GM12878 (cell line): ENCODE data around the gene LNX2. TPM values are rescaled to one million over a fixed set of nuclear protein-coding genes. Genes with fewer than 3 reads are reported as not detected.

Source experiments
- ATAC-seq: fragments of 200-7000 bp; cut with Tn5 transposase; 3 replicates; pipeline ENCODE4 v1.9.1; 2020; ENCODE audit warnings: mild to moderate bottlenecking, moderate library complexity
- BruUV-seq: library from RNA; stranded (reverse); fragments of 400-500 nt; replicated peaks from 2 replicates; lab custom pipeline; 2021; lab: Mats Ljungman, UMichigan
- CTCF ChIA-PET: fragments of 300-600 bp; sonication (Branson Sonifier 250); formaldehyde crosslinking; extraction: SDS; loops from one replicate; lab custom pipeline; 2021; ENCODE audit warnings: inconsistent platforms; lab: Yijun Ruan, JAX
- POLR2A ChIA-PET: fragments of 350-600 bp; formaldehyde crosslinking; extraction: SDS; loops from one replicate; lab custom pipeline; 2021; ENCODE audit warnings: inconsistent platforms; lab: Charles Lee
- RAD21 ChIA-PET: fragments of 300-600 bp; sonication (Branson Sonifier 250); formaldehyde crosslinking; loops from one replicate; lab custom pipeline; 2023; ENCODE audit warnings: antibody characterized with exemption; ENCODE audit not compliant: unreplicated experiment; lab: Charles Lee
- SMC1A ChIA-PET: fragments of 300-600 bp; sonication (Branson Sonifier 250); formaldehyde crosslinking; loops from one replicate; lab custom pipeline; 2023; ENCODE audit not compliant: unreplicated experiment, uncharacterized antibody; lab: Charles Lee
- DNase-seq: peaks from one replicate; pipeline ENCODE4 v3.0.0-alpha.2; 2011; ENCODE audit warnings: low read depth, low spot score
- FAIRE-seq: peaks from 3 replicates; lab custom pipeline; 2011; peaks lifted over from hg19 to GRCh38; lab: Jason Lieb, UNC
- H2AFZ ChIP-seq: 2 replicates; pipeline ENCODE4 v1.6.0; 2011; ENCODE audit warnings: low read depth, low read length, control low read depth; ENCODE audit not compliant: control insufficient read depth
- H3K27ac ChIP-seq: 2 replicates; pipeline ENCODE4 v1.5.1; 2011; ENCODE audit warnings: control low read depth; ENCODE audit not compliant: control insufficient read depth, insufficient read depth
- H3K27me3 ChIP-seq, 2 experiments: replicated peaks in 1 of 2; 2 replicates each; pipeline versions ENCODE4 v1.6.0 to v1.6.1; 2011; ENCODE audit warnings: low read length in 1 of 2; ENCODE audit not compliant: control insufficient read depth in 2 of 2, insufficient read depth in 2 of 2
- H3K36me3 ChIP-seq, 2 experiments: 2 replicates each; pipeline ENCODE4 v1.5.1; 2011; ENCODE audit warnings: low read length in 1 of 2; ENCODE audit not compliant: control insufficient read depth in 2 of 2, insufficient read depth in 2 of 2
- H3K4me1 ChIP-seq: 2 replicates; pipeline ENCODE4 v1.6.1; 2011; ENCODE audit warnings: mild to moderate bottlenecking, low read length, moderate library complexity, mixed read lengths; ENCODE audit not compliant: control insufficient read depth, insufficient read depth
- H3K4me2 ChIP-seq: 2 replicates; pipeline ENCODE4 v1.6.0; 2011; ENCODE audit warnings: control low read depth; ENCODE audit not compliant: control insufficient read depth, insufficient read depth
- H3K4me3 ChIP-seq: fragments of 200-600 bp; sonication (generic); 2 replicates; pipeline ENCODE4 v1.5.1; 2016
- H3K79me2 ChIP-seq: 2 replicates; pipeline ENCODE4 v1.6.0; 2011; ENCODE audit warnings: low read length; ENCODE audit not compliant: control insufficient read depth, insufficient read depth
- H3K9ac ChIP-seq: 2 replicates; pipeline ENCODE4 v1.8.0; 2011; ENCODE audit warnings: low read length, control low read depth, mixed read lengths; ENCODE audit not compliant: control insufficient read depth, insufficient read depth
- H3K9me3 ChIP-seq: replicated peaks from 3 replicates; pipeline ENCODE4 v1.5.1; 2011; ENCODE audit warnings: mild to moderate bottlenecking, low read length; ENCODE audit not compliant: control insufficient read depth, insufficient read depth
- H4K20me1 ChIP-seq: 2 replicates; pipeline ENCODE4 v1.6.0; 2011; ENCODE audit not compliant: control insufficient read depth, insufficient read depth
- CEBPZ ChIP-seq: fragments of 150-350 bp; IDR thresholded peaks from 2 replicates; pipeline ENCODE4 v1.6.1; 2016; ENCODE audit warnings: low read depth, low read length
- EP300 ChIP-seq, 2 experiments: fragments of 150-350 bp in 1 of 2; IDR thresholded peaks; 2 replicates each; pipeline ENCODE4 v1.6.1; 2011 to 2012; ENCODE audit warnings: low read depth in 2 of 2, low read length in 2 of 2, borderline replicate concordance in 1 of 2, improper control_type of control experiment in 1 of 2, inconsistent platforms in 1 of 2; ENCODE audit not compliant: control insufficient read depth in 1 of 2
- HDGF ChIP-seq: fragments of 450-650 bp; IDR thresholded peaks from 2 replicates; pipeline ENCODE4 v1.6.1; 2016; ENCODE audit warnings: antibody characterized with exemption
- IRF4 ChIP-seq: IDR thresholded peaks from 2 replicates; pipeline ENCODE4 v1.6.1; 2011; ENCODE audit warnings: low read depth, low read length
- JUNB ChIP-seq: IDR thresholded peaks from 2 replicates; pipeline ENCODE4 v1.6.1; 2016; ENCODE audit warnings: antibody characterized with exemption, mild to moderate bottlenecking
- MXI1 ChIP-seq: fragments of 150-350 bp; IDR thresholded peaks from 2 replicates; pipeline ENCODE4 v1.6.1; 2011; ENCODE audit warnings: low read depth, mild to moderate bottlenecking, inconsistent platforms, low read length, improper control_type of control experiment
- NFIC ChIP-seq: IDR thresholded peaks from 2 replicates; pipeline ENCODE4 v1.6.1; 2012; ENCODE audit warnings: low read depth, mild to moderate bottlenecking, inconsistent platforms, low read length, moderate library complexity
- NR2C1 ChIP-seq: fragments of 450-650 bp; IDR thresholded peaks from 2 replicates; pipeline ENCODE4 v1.6.1; 2017; ENCODE audit warnings: antibody characterized with exemption, mild to moderate bottlenecking, moderate library complexity
- POLR2AphosphoS2 ChIP-seq: IDR thresholded peaks from 2 replicates; pipeline ENCODE4 v1.6.1; 2011; ENCODE audit warnings: low read depth, mild to moderate bottlenecking, low read length, improper control_type of control experiment, moderate library complexity
- SIN3A ChIP-seq: IDR thresholded peaks from 2 replicates; pipeline ENCODE4 v1.6.1; 2012; ENCODE audit warnings: low read depth, low read length, improper control_type of control experiment
- SMAD5 ChIP-seq: IDR thresholded peaks from 2 replicates; pipeline ENCODE4 v1.6.1; 2016; ENCODE audit warnings: antibody characterized with exemption, low read depth
- TAF1 ChIP-seq: IDR thresholded peaks from 2 replicates; pipeline ENCODE4 v1.6.1; 2011; ENCODE audit warnings: mild to moderate bottlenecking, low read depth, low read length, borderline replicate concordance
- YY1 ChIP-seq: IDR thresholded peaks from 2 replicates; pipeline ENCODE4 v1.6.1; 2011; ENCODE audit warnings: low read depth, mild to moderate bottlenecking, low read length
- ZNF217 ChIP-seq: fragments of 450-650 bp; IDR thresholded peaks from 2 replicates; pipeline ENCODE4 v1.6.1; 2017; ENCODE audit warnings: antibody characterized with exemption, mild to moderate bottlenecking
- WGBS: methylation state at CpG from one replicate; pipeline ENCODE4 v1.1.6; 2016; ENCODE audit warnings: low lambda C conversion rate; ENCODE audit not compliant: insufficient replicate concordance, insufficient coverage; ENCODE audit errors: missing lambda C conversion rate; 5-methylcytosine and 5-hydroxymethylcytosine counted together
- in situ Hi-C: fragments of 300-500 bp; cut with MboI; formaldehyde crosslinking; loops from 9 replicates; pipeline ENCODE4 v1.14.3; 2018; ENCODE audit warnings: mixed read lengths
- intact Hi-C: fragments of 100-400 bp; cut with micrococcal nuclease; formaldehyde crosslinking; loops from one replicate; pipeline ENCODE4 v1.14.2; 2022; ENCODE audit not compliant: unreplicated experiment
- polyA plus RNA-seq, 11 experiments: library from polyadenylated mRNA; depleted of rRNA in 4 of 11; unstranded in 6 of 11; stranded (reverse) in 5 of 11; fragments of >200 nt; fragmentation: Nextera tagmentation in 4 of 11; fragmentation: Illumina TruSeq in 1 of 11; extraction: Ambion mirVana in 4 of 11; extraction: Trizol in 1 of 11; gene quantifications; 1 replicate in 1 of 11; 2 replicates in 10 of 11; pipeline versions ENCODE4 v1.2.1 to v1.2.3, GENCODE V29; 2011 to 2016; ENCODE audit warnings: inconsistent platforms in 2 of 11, missing spikeins in 2 of 11, low read depth in 1 of 11
- total RNA-seq, 4 experiments: library from RNA; depleted of rRNA in 3 of 4; stranded (reverse); fragments of >200 nt in 3 of 4; fragmentation: Illumina TruSeq in 1 of 4; extraction: Trizol in 1 of 4; gene quantifications; 2 replicates each; pipeline versions ENCODE4 v1.2.1 to v1.2.3, GENCODE V29; 2013 to 2021
- TF ChIP-seq, protein P1 (sequence below): fragments of 450-650 bp; IDR thresholded peaks from 2 replicates; pipeline ENCODE4 v1.6.1; 2016; ENCODE audit warnings: mild to moderate bottlenecking, moderate library complexity, borderline replicate concordance

Gene LNX2
- total and polyA plus RNA-seq, 10 of the 15 experiments (the other 5 are each of a cell fraction or from before 2014, with no cell fraction given): 1.3 to 7.7 (median 4.4) TPM

GRCh38 chr13:27667946-27668345 is 47.6 kb upstream of the LNX2 start (continued):
- TF ChIP-seq JUNB (no peak), MXI1 (no peak)

GRCh38 chr13:27666951-27667350 is 46.6 kb upstream of the LNX2 start:
- Histone ChIP-seq H3K36me3 (peaks cover 0 to 7% of the 10 kb centered on the region in 2 experiments), H2AFZ (no peak overlapping the region), H3K79me2 (no peaks in the 10 kb centered on the region), H4K20me1 (no peaks in the 10 kb centered on the region), H3K4me2 (no peak overlapping the region), H3K27ac (no peak overlapping the region), H3K4me1 (no peaks in the 10 kb centered on the region), H3K9me3 (no peaks in the 10 kb centered on the region), H3K4me3 (no peak overlapping the region), H3K27me3 (no peaks in the 10 kb centered on the region), H3K9ac (no peak overlapping the region)
- WGBS: 96% methylated on average over 3 of the region's 3 CpGs
- no TSS peak for BruUV-seq
- in situ Hi-C loops (no loop called here), intact Hi-C loops (no loop called here)
- no peak for FAIRE-seq
- ChIA-PET SMC1A (no interaction called here), CTCF (interaction anchor here (1.4 kb wide), 1 partner anchor 134 kb away, joined by 4 read pairs; no protein-coding TSS in a partner anchor), POLR2A (interaction anchor here (0.5 kb wide), 1 partner anchor 17 kb away, joined by 4 read pairs; no protein-coding TSS in a partner anchor), RAD21 (no interaction called here)
- ATAC-seq: no peak
- no peak for DNase-seq
- TF ChIP-seq CEBPZ: no peak
- no peak for TF ChIP-seq ZNF217
- TF ChIP-seq EP300 (IDR thresholded peaks at IDR 0.05; ENCODE audit: borderline replicate concordance in 1 of 2, control insufficient read depth in 1 of 2, low read depth in 2 of 2, low read length in 2 of 2): no peak
- TF ChIP-seq, protein P1, sequence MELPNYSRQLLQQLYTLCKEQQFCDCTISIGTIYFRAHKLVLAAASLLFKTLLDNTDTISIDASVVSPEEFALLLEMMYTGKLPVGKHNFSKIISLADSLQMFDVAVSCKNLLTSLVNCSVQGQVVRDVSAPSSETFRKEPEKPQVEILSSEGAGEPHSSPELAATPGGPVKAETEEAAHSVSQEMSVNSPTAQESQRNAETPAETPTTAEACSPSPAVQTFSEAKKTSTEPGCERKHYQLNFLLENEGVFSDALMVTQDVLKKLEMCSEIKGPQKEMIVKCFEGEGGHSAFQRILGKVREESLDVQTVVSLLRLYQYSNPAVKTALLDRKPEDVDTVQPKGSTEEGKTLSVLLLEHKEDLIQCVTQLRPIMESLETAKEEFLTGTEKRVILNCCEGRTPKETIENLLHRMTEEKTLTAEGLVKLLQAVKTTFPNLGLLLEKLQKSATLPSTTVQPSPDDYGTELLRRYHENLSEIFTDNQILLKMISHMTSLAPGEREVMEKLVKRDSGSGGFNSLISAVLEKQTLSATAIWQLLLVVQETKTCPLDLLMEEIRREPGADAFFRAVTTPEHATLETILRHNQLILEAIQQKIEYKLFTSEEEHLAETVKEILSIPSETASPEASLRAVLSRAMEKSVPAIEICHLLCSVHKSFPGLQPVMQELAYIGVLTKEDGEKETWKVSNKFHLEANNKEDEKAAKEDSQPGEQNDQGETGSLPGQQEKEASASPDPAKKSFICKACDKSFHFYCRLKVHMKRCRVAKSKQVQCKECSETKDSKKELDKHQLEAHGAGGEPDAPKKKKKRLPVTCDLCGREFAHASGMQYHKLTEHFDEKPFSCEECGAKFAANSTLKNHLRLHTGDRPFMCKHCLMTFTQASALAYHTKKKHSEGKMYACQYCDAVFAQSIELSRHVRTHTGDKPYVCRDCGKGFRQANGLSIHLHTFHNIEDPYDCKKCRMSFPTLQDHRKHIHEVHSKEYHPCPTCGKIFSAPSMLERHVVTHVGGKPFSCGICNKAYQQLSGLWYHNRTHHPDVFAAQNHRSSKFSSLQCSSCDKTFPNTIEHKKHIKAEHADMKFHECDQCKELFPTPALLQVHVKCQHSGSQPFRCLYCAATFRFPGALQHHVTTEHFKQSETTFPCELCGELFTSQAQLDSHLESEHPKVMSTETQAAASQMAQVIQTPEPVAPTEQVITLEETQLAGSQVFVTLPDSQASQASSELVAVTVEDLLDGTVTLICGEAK: no peak
- TF ChIP-seq IRF4: no peak
- no peak for TF ChIP-seq TAF1
- no peak for TF ChIP-seq HDGF
- TF ChIP-seq NFIC: no peak
- no peak for TF ChIP-seq SMAD5
- no peak for TF ChIP-seq NR2C1
- TF ChIP-seq SIN3A: no peak
- TF ChIP-seq YY1: no peak
- no peak for TF ChIP-seq POLR2AphosphoS2
